ENCODE results near the gene ZFYVE28. TPM values are rescaled to one million over a fixed set of nuclear protein-coding genes. Genes with fewer than 3 reads are reported as not detected.

The ZFYVE28 gene
- total RNA-seq, 5 donors from 2014 or later (not counting 1 experiment from before 2014, with no cell fraction given): 33.4 to 56.2 (median 45.4) TPM

DNA sequence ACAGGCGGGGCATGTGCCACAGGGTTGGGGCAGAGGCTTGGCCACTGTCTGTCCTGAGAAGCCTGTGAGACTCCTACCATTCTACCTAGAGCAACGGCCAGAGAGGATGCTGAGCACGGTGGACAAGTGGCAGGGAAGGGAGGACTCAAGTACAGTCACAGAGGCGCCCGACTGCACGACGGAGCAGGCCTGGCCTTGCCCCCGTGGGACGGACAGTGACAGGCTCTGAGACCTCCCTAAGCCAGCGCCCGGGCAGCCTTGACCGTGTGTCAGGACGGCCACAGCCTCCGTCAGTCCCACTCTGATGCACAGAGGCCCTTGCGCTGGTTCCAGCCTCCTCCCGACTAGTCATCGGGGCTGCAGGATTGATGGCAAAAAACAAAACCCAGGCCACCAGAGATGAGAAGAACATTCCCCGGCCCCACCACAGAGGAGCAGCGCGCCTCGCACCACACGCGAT is 119.9 kb downstream of the ZFYVE28 start:
- H3K4me3 Mint-ChIP-seq: peak overlapping the region in 1 of 3 donors; percentile 72
- ChIA-PET CTCF (no interaction called here), POLR2A (no interaction called here)
- peak overlapping the region; percentile 48 to 49 for H3K27ac Mint-ChIP-seq
- Histone ChIP-seq H3K27me3 (replicated peaks in 1 of 2; ENCODE audit: control insufficient read depth in 2 of 2, extremely low read depth in 1 of 2, insufficient read depth in 2 of 2, low read length in 1 of 2) (no peaks in the 10 kb centered on the region), H3K36me3 (ENCODE audit: control insufficient read depth in 2 of 2, extremely low read depth in 1 of 2, insufficient read depth in 1 of 2, low read length in 1 of 2) (peaks cover 0 to 5% of the 10 kb centered on the region in 2 donors), H3K4me1 (ENCODE audit: control insufficient read depth in 1 of 2, extremely low read depth in 1 of 2, insufficient read depth in 2 of 2, low read length in 2 of 2) (peaks cover 14 to 38% of the 10 kb centered on the region in 2 experiments), H3K9me3 (no peaks in the 10 kb centered on the region), H3K4me3 (ENCODE audit: control insufficient read depth in 1 of 2, extremely low read depth in 1 of 2, low read length in 1 of 2) (no peak overlapping the region), H3K27ac (ENCODE audit: low read length) (no peak overlapping the region)
- H3K9me3 Mint-ChIP-seq: peaks cover 0 to 6% (median 0%) of the 10 kb centered on the region in 3 donors
- ATAC-seq (replicated peaks in 1 of 4) (no peak), DNase-seq (no peak)
- H3K36me3 Mint-ChIP-seq: peaks cover 24% of the 10 kb centered on the region
- 93% methylated on average over 10 of the region's 23 CpGs for WGBS (ENCODE audit: insufficient coverage)
- no peaks in the 10 kb centered on the region for H3K27me3 Mint-ChIP-seq
- H3K4me1 Mint-ChIP-seq: peaks cover 33 to 51% (median 39%) of the 10 kb centered on the region in 3 donors

DNA sequence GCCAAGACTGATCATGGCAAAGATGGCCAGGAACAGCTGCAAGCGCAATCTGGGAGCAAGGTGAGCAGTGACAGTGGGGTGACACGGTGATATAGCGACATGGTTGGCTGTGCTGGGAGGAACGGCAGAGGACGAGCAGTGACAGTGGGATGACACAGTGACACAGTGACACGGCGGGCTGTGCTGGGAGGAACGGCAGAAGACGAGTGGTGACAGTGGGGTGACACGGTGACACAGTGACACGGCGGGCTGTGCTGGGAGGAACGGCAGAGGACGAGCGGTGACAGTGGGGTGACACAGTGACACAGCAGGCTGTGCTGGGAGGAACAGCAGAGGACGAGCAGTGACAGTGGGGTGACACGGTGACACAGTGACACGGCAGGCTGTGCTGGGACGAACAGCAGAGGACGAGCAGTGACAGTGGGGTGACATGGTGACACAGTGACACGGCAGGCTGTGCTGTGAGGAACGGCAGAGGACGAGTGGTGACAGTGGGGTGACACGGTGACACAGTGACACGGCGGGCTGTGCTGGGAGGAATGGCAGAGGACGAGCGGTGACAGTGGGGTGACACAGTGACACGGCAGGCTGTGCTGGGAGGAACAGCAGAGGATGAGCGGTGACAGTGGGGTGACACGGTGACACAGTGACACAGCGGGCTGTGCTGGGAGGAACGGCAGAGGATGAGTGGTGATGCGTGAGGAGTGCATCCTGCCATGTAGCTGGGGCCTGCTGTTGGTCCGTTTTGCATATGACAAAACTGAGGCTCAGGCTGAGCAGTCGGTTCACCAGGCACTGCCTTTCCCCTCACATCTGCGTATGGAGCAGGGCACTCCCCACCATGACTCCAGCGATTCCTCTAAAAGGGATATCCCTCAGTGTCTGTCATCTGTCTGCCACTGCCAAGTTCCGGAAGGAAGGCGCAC is 120.6 kb downstream of the ZFYVE28 start:
- H3K9me3 ChIP-seq: no peaks in the 10 kb centered on the region
- H3K4me1 ChIP-seq (ENCODE audit: control insufficient read depth in 1 of 2, extremely low read depth in 1 of 2, insufficient read depth in 2 of 2, low read length in 2 of 2): peaks cover 14 to 38% of the 10 kb centered on the region in 2 experiments
- no peak overlapping the region for H3K4me3 ChIP-seq (ENCODE audit: control insufficient read depth in 1 of 2, extremely low read depth in 1 of 2, low read length in 1 of 2)
- H3K9me3 Mint-ChIP-seq: peaks cover 0 to 6% (median 0%) of the 10 kb centered on the region in 3 donors
- ChIA-PET POLR2A (no interaction called here), CTCF (no interaction called here)
- H3K27ac ChIP-seq (ENCODE audit: low read length): no peak overlapping the region
- 71% methylated on average over 32 of the region's 40 CpGs for WGBS (ENCODE audit: insufficient coverage)
- peak overlapping the region in 2 of 3 donors; percentile 41 to 72 for H3K4me3 Mint-ChIP-seq
- H3K36me3 ChIP-seq (ENCODE audit: control insufficient read depth in 2 of 2, extremely low read depth in 1 of 2, insufficient read depth in 1 of 2, low read length in 1 of 2): peaks cover 0 to 2% of the 10 kb centered on the region in 2 donors
- H3K27ac Mint-ChIP-seq: peak overlapping the region; percentile 66 to 84
- peaks cover 35 to 51% (median 39%) of the 10 kb centered on the region in 3 donors for H3K4me1 Mint-ChIP-seq
- ATAC-seq (replicated peaks in 1 of 4) (peak in 2 of 4 experiments; percentile 26 to 38), DNase-seq (peak in 2 of 35 experiments; percentile 29 to 33)
- H3K36me3 Mint-ChIP-seq: peaks cover 24% of the 10 kb centered on the region
- no peaks in the 10 kb centered on the region for H3K27me3 Mint-ChIP-seq
- H3K27me3 ChIP-seq (replicated peaks in 1 of 2; ENCODE audit: control insufficient read depth in 2 of 2, extremely low read depth in 1 of 2, insufficient read depth in 2 of 2, low read length in 1 of 2): no peaks in the 10 kb centered on the region

DNA sequence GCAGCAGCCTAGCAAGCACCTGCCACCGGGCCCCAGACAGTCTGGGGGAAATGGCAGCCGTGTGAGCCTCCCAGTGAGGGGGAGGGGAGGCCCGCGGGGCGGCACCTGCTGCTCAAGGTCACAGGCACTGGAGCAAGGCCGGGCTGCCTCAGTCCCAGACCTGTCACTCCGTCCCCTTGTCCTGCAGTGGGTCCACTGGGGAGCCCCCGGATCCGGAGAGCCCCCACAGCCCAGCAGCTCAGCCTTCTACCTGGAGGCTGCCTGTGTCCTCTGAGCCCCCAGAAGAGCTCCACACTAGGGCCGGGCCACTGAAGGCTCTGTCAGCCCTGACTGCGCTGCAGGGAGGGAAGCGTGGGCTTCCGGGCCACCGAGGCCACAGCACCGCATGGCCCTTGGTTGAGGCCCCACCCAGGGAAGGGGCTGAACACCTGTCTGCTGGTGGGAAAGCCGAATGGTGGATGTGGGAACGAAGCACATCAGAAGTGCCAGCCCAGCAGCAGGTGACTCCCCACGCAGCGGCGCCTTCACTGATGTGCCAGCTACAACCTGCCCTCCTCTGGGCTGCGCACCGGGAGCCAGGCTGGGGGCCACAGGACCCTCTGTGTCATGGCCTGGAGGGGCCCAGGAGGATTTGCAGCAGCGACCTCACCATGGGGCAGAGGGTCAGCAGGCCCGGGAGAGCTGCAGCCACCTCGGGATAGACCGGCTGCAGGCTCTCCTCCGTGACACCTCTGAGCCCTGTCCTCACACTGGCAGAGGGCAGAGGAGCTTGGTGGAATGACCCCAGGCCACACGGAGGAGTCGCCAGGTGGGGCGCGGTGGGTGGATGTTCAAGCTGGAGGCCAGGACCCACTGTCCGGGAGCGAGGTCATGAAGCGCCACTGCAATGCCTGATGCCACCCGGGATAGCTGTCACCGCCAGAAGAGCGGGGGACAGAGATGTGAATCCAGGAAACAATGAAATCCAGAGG is 121.5 kb downstream of the ZFYVE28 start:
- Mint-ChIP-seq H3K4me3 (peak overlapping the region in 1 of 3 donors; percentile 72), H3K27me3 (no peaks in the 10 kb centered on the region), H3K36me3 (peaks cover 18% of the 10 kb centered on the region), H3K27ac (peak overlapping the region; percentile 66 to 84), H3K9me3 (peaks cover 0 to 6% (median 0%) of the 10 kb centered on the region in 3 donors), H3K4me1 (peaks cover 43 to 59% (median 48%) of the 10 kb centered on the region in 3 donors)
- peak; percentile 42 to 75 (median 56) for ATAC-seq (replicated peaks in 1 of 4)
- DNase-seq: peak in 8 of 35 experiments; percentile 18 to 42 (median 30)
- Histone ChIP-seq H3K4me3 (ENCODE audit: control insufficient read depth in 1 of 2, extremely low read depth in 1 of 2, low read length in 1 of 2) (no peak overlapping the region), H3K36me3 (ENCODE audit: control insufficient read depth in 2 of 2, extremely low read depth in 1 of 2, insufficient read depth in 1 of 2, low read length in 1 of 2) (peaks cover 0 to 2% of the 10 kb centered on the region in 2 donors), H3K27me3 (replicated peaks in 1 of 2; ENCODE audit: control insufficient read depth in 2 of 2, extremely low read depth in 1 of 2, insufficient read depth in 2 of 2, low read length in 1 of 2) (no peaks in the 10 kb centered on the region), H3K9me3 (no peaks in the 10 kb centered on the region), H3K27ac (ENCODE audit: low read length) (no peak overlapping the region), H3K4me1 (ENCODE audit: control insufficient read depth in 1 of 2, extremely low read depth in 1 of 2, insufficient read depth in 2 of 2, low read length in 2 of 2) (peaks cover 14 to 46% of the 10 kb centered on the region in 2 experiments)
- WGBS (ENCODE audit: insufficient coverage): 73% methylated on average over 35 of the region's 37 CpGs
- ChIA-PET CTCF (interaction anchor here in 1 of 2 donors (1.4 kb wide), 1 partner anchor 15 kb away, joined by 3 read pairs; no protein-coding TSS in a partner anchor), POLR2A (interaction anchor here in 1 of 2 donors (0.5 kb wide), 1 partner anchor 17 kb away, joined by 11 read pairs; no protein-coding TSS in a partner anchor)

DNA sequence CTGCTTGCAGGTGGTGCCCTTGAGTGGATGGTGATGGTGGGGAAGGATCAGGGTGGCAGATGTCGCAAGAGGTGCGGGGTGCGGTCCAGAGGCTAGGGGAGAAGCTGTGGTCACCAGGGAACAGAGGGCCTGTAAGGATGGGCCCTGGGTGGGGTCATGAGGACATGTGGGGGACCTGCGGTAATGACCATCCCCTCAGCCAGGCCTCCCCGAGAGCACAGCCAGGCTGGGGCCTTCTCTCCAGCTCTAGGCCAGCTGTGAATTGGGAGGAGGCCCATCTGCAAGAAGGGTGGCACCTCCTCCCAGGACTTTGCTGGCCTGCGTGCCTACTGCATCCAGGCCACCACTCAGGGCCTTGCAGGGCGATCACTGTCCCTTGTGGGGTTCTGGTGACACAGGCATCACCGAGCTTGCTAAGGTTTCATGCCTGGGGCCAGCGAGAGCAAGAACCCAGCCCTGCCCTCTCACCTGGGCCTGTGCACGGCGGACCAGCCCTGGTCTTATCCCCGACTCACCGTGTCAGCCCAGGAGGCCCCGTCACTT is 122.5 kb downstream of the ZFYVE28 start:
- ChIA-PET POLR2A (interaction anchor here in 1 of 2 donors (0.5 kb wide), 1 partner anchor 18 kb away, joined by 11 read pairs; no protein-coding TSS in a partner anchor), CTCF (interaction anchor here (0.7 to 1.4 kb wide), 2 partner anchors 14 kb away, joined by 3 read pairs; no protein-coding TSS in a partner anchor)
- H3K27me3 Mint-ChIP-seq: no peaks in the 10 kb centered on the region
- no peak for ATAC-seq (replicated peaks in 1 of 4)
- H3K27me3 ChIP-seq (replicated peaks in 1 of 2; ENCODE audit: control insufficient read depth in 2 of 2, extremely low read depth in 1 of 2, insufficient read depth in 2 of 2, low read length in 1 of 2): no peaks in the 10 kb centered on the region
- H3K36me3 ChIP-seq (ENCODE audit: control insufficient read depth in 2 of 2, extremely low read depth in 1 of 2, insufficient read depth in 1 of 2, low read length in 1 of 2): peaks cover 0 to 2% of the 10 kb centered on the region in 2 donors
- H3K9me3 Mint-ChIP-seq: peaks cover 0 to 6% (median 0%) of the 10 kb centered on the region in 3 donors
- peaks cover 14% of the 10 kb centered on the region for H3K36me3 Mint-ChIP-seq
- 99% methylated on average over 12 of the region's 14 CpGs for WGBS (ENCODE audit: insufficient coverage)
- H3K4me1 ChIP-seq (ENCODE audit: control insufficient read depth in 1 of 2, extremely low read depth in 1 of 2, insufficient read depth in 2 of 2, low read length in 2 of 2): peaks cover 21 to 55% of the 10 kb centered on the region in 2 experiments
- no peak for DNase-seq
- no peak overlapping the region for H3K27ac ChIP-seq (ENCODE audit: low read length)
- no peaks in the 10 kb centered on the region for H3K9me3 ChIP-seq
- H3K4me3 ChIP-seq (ENCODE audit: control insufficient read depth in 1 of 2, extremely low read depth in 1 of 2, low read length in 1 of 2): no peak overlapping the region
- peak overlapping the region; percentile 82 to 86 for H3K27ac Mint-ChIP-seq
- H3K4me1 Mint-ChIP-seq: peaks cover 50 to 66% (median 56%) of the 10 kb centered on the region in 3 donors
- peak overlapping the region in 1 of 3 donors; percentile 72 for H3K4me3 Mint-ChIP-seq

DNA sequence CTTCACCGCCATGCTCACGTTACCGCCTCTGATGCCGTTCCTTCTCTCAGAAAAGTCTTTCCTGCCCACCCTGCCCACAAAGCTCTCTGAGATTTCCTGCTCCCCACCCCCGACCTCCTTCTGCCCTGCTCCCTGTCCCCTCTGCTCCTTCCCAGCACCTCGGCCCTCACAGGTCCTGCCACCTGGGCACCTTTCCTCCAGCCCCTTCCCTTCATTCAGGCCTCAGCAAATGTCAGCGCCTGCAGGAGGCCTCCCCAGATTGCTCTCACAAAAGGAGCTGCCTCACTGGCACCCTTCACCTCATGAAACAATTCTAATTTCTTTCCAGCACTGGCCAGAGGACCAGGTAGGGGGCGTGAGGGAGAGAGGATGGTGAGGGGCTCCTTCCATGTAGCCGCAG is 122.9 kb downstream of the ZFYVE28 start:
- Mint-ChIP-seq H3K36me3 (peaks cover 14% of the 10 kb centered on the region), H3K9me3 (peaks cover 0 to 6% (median 0%) of the 10 kb centered on the region in 3 donors), H3K4me1 (peaks cover 55 to 71% (median 61%) of the 10 kb centered on the region in 3 donors), H3K27ac (peak overlapping the region; percentile 82 to 86), H3K27me3 (no peaks in the 10 kb centered on the region), H3K4me3 (peak overlapping the region in 1 of 3 donors; percentile 72)
- CTCF ChIA-PET: interaction anchor here (0.7 to 1.4 kb wide), 2 partner anchors 13 to 14 kb away, joined by 3 read pairs; no protein-coding TSS in a partner anchor
- DNase-seq: peak in 1 of 35 experiments; percentile 35
- Histone ChIP-seq H3K4me3 (ENCODE audit: control insufficient read depth in 1 of 2, extremely low read depth in 1 of 2, low read length in 1 of 2) (no peak overlapping the region), H3K27ac (ENCODE audit: low read length) (no peak overlapping the region), H3K4me1 (ENCODE audit: control insufficient read depth in 1 of 2, extremely low read depth in 1 of 2, insufficient read depth in 2 of 2, low read length in 2 of 2) (peaks cover 24 to 60% of the 10 kb centered on the region in 2 experiments), H3K36me3 (ENCODE audit: control insufficient read depth in 2 of 2, extremely low read depth in 1 of 2, insufficient read depth in 1 of 2, low read length in 1 of 2) (peaks cover 0 to 2% of the 10 kb centered on the region in 2 donors), H3K9me3 (no peaks in the 10 kb centered on the region), H3K27me3 (replicated peaks in 1 of 2; ENCODE audit: control insufficient read depth in 2 of 2, extremely low read depth in 1 of 2, insufficient read depth in 2 of 2, low read length in 1 of 2) (no peaks in the 10 kb centered on the region)
- whole genome bisulfite sequencing (ENCODE audit: insufficient coverage): 46% methylated on average over 8 of the region's 9 CpGs
- POLR2A ChIA-PET: no interaction called here
- ATAC-seq (replicated peaks in 1 of 4): no peak
